Ascending aorta (tissue), 2 donors: ENCODE results near the gene ABCC1. TPM values are rescaled to one million over a fixed set of nuclear protein-coding genes. Genes with fewer than 3 reads are reported as not detected.

Experiments used
- DNase-seq, 2 donors: peaks; one replicate each; pipeline ENCODE4 v3.0.0-alpha.2; 2019; ENCODE audit warnings: low spot score in 2 of 2
- H3K27ac ChIP-seq, 2 donors: fragments of 200-600 bp; sonication (generic); one replicate each; pipeline ENCODE4 v1.5.1; 2016 to 2017; ENCODE audit warnings: mild to moderate bottlenecking in 1 of 2
- H3K27me3 ChIP-seq: fragments of 200-600 bp; sonication (generic); one replicate; pipeline ENCODE4 v1.5.1; 2017
- H3K36me3 ChIP-seq, 2 donors: fragments of 200-600 bp; sonication (generic); one replicate each; pipeline ENCODE4 v1.5.1; 2016
- H3K4me1 ChIP-seq, 2 donors: fragments of 200-600 bp; sonication (generic); one replicate each; pipeline ENCODE4 v1.5.1; 2016 to 2017; ENCODE audit warnings: mild to moderate bottlenecking in 1 of 2
- H3K4me3 ChIP-seq, 2 donors: fragments of 200-600 bp; sonication (generic); one replicate each; pipeline ENCODE4 v1.5.1; 2016 to 2017; ENCODE audit warnings: mild to moderate bottlenecking in 1 of 2
- H3K9me3 ChIP-seq, 2 donors: fragments of 200-600 bp; sonication (generic); one replicate each; pipeline ENCODE4 v1.5.1; 2016
- intact Hi-C: fragments of 100-400 bp; cut with DNase I; formaldehyde crosslinking; loops from one replicate; pipeline ENCODE4 v1.15.1; 2023
- total RNA-seq: library from RNA; depleted of rRNA; stranded (reverse); fragments of >200 nt; gene quantifications from one replicate; pipeline ENCODE4 v1.1.0, GENCODE V29; 2016
- TF ChIP-seq, protein P1 (sequence below), 3 experiments: fragments of 200-600 bp in 2 of 3; fragments of 450-650 bp in 1 of 3; sonication (generic) in 2 of 3; IDR thresholded peaks; one replicate each; pipeline ENCODE4 v1.5.1; 2016 to 2019; ENCODE audit warnings: antibody characterized with exemption in 3 of 3, mild to moderate bottlenecking in 1 of 3, moderate library complexity in 1 of 3

ABCC1 gene
- total RNA-seq, 1 donor from 2014 or later: 144 TPM

DNA sequence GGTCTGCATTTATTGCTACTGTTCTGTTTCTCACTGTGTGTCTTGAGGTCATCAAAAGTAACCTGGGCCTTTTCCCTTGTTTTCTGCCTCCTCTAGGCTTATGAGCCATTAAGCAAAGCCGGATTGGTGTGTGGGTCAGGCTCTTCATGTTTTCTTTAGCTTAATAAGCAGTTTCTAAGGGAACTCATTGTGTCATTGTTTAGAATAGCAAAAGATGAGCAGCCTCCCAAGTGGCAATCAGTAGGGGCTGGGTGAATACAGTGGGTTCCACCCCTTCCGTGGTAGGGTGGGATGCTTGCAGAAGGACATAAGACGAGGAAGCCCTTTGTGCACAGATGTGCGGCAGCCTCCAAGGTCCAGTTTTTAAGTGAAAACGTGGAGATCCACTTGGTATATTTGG, 34.5 kb downstream of the ABCC1 start:
- TF ChIP-seq, protein P1, sequence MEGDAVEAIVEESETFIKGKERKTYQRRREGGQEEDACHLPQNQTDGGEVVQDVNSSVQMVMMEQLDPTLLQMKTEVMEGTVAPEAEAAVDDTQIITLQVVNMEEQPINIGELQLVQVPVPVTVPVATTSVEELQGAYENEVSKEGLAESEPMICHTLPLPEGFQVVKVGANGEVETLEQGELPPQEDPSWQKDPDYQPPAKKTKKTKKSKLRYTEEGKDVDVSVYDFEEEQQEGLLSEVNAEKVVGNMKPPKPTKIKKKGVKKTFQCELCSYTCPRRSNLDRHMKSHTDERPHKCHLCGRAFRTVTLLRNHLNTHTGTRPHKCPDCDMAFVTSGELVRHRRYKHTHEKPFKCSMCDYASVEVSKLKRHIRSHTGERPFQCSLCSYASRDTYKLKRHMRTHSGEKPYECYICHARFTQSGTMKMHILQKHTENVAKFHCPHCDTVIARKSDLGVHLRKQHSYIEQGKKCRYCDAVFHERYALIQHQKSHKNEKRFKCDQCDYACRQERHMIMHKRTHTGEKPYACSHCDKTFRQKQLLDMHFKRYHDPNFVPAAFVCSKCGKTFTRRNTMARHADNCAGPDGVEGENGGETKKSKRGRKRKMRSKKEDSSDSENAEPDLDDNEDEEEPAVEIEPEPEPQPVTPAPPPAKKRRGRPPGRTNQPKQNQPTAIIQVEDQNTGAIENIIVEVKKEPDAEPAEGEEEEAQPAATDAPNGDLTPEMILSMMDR (IDR thresholded peaks at IDR 0.05): no peak
- intact Hi-C loops: no loop called here
- Histone ChIP-seq H3K4me1 (peaks cover 18 to 47% of the 10 kb centered on the region in 2 donors), H3K27me3 (no peaks in the 10 kb centered on the region), H3K9me3 (no peaks in the 10 kb centered on the region), H3K4me3 (no peak overlapping the region), H3K36me3 (no peaks in the 10 kb centered on the region), H3K27ac (peak overlapping the region; percentile 69 to 74)
- peak in 1 of 2 donors; percentile 73 for DNase-seq

DNA sequence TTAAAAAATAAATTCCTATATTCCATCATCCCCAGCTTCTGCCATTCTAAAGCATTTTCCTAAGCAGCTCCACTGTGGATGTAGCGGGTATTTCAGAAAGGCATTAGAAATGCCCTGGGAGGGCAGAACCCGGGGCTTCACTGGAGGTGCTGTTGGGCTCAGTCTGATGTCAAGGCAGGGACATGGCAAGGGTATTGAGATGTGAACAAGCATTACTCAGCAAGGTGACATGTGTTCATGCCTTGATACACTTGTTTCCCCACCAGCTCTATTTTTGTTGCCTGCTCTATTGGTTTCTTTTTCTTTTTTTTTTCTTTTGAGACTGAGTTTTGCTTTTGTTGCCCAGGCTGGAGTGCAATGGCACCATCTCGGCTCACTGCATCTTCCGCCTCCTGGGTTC, 35.7 kb downstream of the ABCC1 start:
- no peak for DNase-seq
- TF ChIP-seq, protein P1 (IDR thresholded peaks at IDR 0.05): no peak
- H3K9me3 ChIP-seq: no peaks in the 10 kb centered on the region
- no peaks in the 10 kb centered on the region for H3K36me3 ChIP-seq
- H3K4me3 ChIP-seq: no peak overlapping the region
- H3K4me1 ChIP-seq: peaks cover 30 to 49% of the 10 kb centered on the region in 2 donors
- peak overlapping the region; percentile 5 to 69 for H3K27ac ChIP-seq
- H3K27me3 ChIP-seq: no peaks in the 10 kb centered on the region
- intact Hi-C loops: loop anchor here (5.0 kb wide), 1 partner anchor 37 kb away; no protein-coding TSS in a partner anchor

DNA sequence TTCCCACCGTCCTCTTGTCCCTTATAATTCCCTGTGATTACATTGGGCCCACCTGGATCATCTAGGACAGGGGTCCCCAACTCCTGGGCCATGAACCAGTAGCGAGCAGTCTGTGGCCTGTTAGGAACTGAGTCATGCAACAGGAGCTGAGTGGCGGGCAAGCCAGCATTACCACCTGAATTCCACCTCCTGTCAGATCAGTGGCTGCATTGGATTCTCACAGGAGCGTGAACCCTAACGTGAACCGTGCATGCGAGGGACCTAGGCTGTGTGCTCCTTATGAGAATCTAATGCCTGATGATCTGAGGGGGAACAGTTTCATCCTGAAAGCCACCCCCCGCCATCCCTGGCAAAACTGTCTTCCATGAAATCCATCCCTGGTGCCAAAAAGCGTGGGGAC, 36.8 kb downstream of the ABCC1 start:
- DNase-seq: no peak
- peak overlapping the region; percentile 30 to 31 for H3K27ac ChIP-seq
- H3K27me3 ChIP-seq: no peaks in the 10 kb centered on the region
- H3K4me3 ChIP-seq: no peak overlapping the region
- no peaks in the 10 kb centered on the region for H3K36me3 ChIP-seq
- no peaks in the 10 kb centered on the region for H3K9me3 ChIP-seq
- H3K4me1 ChIP-seq: peaks cover 31 to 39% of the 10 kb centered on the region in 2 donors
- TF ChIP-seq, protein P1 (IDR thresholded peaks at IDR 0.05): no peak
- intact Hi-C loops: loop anchor here (5.0 kb wide), 1 partner anchor 36 kb away; no protein-coding TSS in a partner anchor

DNA sequence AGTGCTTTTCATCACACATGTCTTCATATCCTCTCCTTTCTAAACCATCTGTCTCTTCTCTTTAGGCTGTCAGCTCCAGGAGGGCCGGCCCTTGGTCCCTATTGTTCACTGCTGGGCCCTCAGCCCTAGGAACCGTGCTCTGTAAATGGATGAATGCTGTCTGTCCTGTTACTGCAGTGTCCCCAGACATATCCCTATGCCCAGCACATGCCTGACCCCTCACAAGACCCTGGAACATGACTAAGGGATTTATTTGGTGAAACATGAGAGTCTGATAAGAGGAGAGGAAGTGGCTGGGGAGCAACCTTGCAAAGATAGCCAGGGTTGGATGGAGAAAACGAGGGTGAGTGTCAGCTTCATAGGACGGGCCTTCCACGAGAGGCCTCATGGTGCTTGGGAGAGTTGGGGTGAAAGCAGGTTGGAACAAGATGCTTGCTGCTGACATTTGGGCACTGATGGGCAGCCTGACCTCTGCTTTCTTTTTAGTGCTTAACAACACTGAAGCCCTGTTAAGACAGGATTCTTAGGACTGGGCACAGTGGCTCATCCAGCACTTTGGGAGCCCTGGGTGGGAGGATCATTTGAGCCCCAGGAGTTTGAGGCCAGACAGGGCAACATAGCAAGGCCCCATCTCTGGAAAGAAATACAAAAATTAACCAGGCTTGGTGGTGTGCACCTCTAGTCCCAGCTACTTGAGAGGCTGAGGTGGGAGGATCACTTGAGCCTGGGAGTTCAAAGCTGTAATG, 39.0 kb downstream of the ABCC1 start:
- intact Hi-C loops: loop anchor here (2.0 to 5.0 kb wide), 2 partner anchors 34 to 40 kb away; partner anchors contain the start of gene ABCC1
- peak overlapping the region; percentile 83 for H3K27ac ChIP-seq
- no peak overlapping the region for H3K4me3 ChIP-seq
- no peaks in the 10 kb centered on the region for H3K9me3 ChIP-seq
- TF ChIP-seq, protein P1 (IDR thresholded peaks at IDR 0.05): no peak
- DNase-seq: no peak
- peaks cover 26 to 37% of the 10 kb centered on the region in 2 donors for H3K4me1 ChIP-seq
- no peaks in the 10 kb centered on the region for H3K27me3 ChIP-seq
- peaks cover 0 to 3% of the 10 kb centered on the region in 2 donors for H3K36me3 ChIP-seq

DNA sequence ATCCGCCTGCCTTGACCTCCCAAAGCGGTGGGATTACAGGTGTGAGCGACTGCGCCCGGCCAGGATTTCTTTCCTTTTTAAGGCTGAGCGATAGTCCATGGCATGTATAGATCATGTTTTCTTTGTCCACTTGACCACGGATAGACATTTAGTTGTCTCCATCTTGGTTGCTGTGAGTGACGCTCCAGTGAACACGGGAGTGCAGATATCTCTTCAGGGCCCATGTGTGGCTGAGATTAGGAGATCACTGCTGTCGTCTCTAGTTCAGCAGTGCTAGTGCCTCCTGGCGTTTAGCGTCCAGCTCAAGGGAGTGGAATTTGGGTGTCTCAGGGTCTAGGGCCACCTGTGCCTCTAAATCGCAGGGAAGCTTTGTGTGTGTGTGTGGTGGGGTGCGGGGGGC, 41.5 kb downstream of the ABCC1 start:
- no peaks in the 10 kb centered on the region for H3K27me3 ChIP-seq
- peak overlapping the region in 1 of 2 donors; percentile 83 for H3K27ac ChIP-seq
- H3K36me3 ChIP-seq: peaks cover 0 to 3% of the 10 kb centered on the region in 2 donors
- intact Hi-C loops: no loop called here
- no peak overlapping the region for H3K4me3 ChIP-seq
- TF ChIP-seq, protein P1 (IDR thresholded peaks at IDR 0.05): no peak
- DNase-seq: no peak
- H3K4me1 ChIP-seq: peaks cover 25 to 47% of the 10 kb centered on the region in 2 donors
- no peaks in the 10 kb centered on the region for H3K9me3 ChIP-seq
